Osteoblast (primary cell): ENCODE measurements around the gene IRX5. TPM values are rescaled to one million over a fixed set of nuclear protein-coding genes. Genes with fewer than 3 reads are reported as not detected.
A peak's percentile ranks its signal among the peaks of the same experiment; 100 is the strongest.

ENCODE experiments used
- DNase-seq: peaks from one replicate; pipeline ENCODE4 v3.0.0; 2011; ENCODE audit warnings: low spot score, mixed read lengths; ENCODE audit not compliant: insufficient read length; ENCODE audit errors: missing footprints
- H2AFZ ChIP-seq: 2 replicates; pipeline ENCODE4 v1.6.0; 2011; ENCODE audit warnings: mild to moderate bottlenecking, low read length
- H3K27ac ChIP-seq: 2 replicates; pipeline ENCODE4 v1.5.1; 2011; ENCODE audit warnings: mild to moderate bottlenecking, low read depth, low read length, moderate library complexity
- H3K27me3 ChIP-seq: 2 replicates; pipeline ENCODE4 v1.6.0; 2012; ENCODE audit warnings: mild to moderate bottlenecking, control low read depth, inconsistent platforms, low read length, moderate library complexity; ENCODE audit not compliant: insufficient read depth
- H3K36me3 ChIP-seq: 2 replicates; pipeline ENCODE4 v1.5.1; 2011; ENCODE audit warnings: mild to moderate bottlenecking, low read length, control low read depth, moderate library complexity; ENCODE audit not compliant: insufficient read depth
- H3K4me1 ChIP-seq: 2 replicates; pipeline ENCODE4 v1.5.1; 2011; ENCODE audit warnings: mild to moderate bottlenecking, low read length, control low read depth, moderate library complexity; ENCODE audit not compliant: insufficient read depth
- H3K4me2 ChIP-seq: 2 replicates; pipeline ENCODE4 v1.6.0; 2011; ENCODE audit warnings: mild to moderate bottlenecking, low read length; ENCODE audit not compliant: insufficient read depth
- H3K4me3 ChIP-seq: fragments of 200-600 bp; sonication (generic); 3 replicates; pipeline ENCODE4 v1.5.1; 2012; ENCODE audit warnings: mild to moderate bottlenecking, low read length, inconsistent platforms; ENCODE audit not compliant: insufficient read depth
- H3K79me2 ChIP-seq: 2 replicates; pipeline ENCODE4 v1.6.0; 2012; ENCODE audit warnings: mild to moderate bottlenecking, low read length, control low read depth, inconsistent platforms; ENCODE audit not compliant: insufficient read depth
- H3K9me3 ChIP-seq: 2 replicates; pipeline ENCODE4 v1.5.1; 2011; ENCODE audit warnings: low read depth, low read length, control low read depth
- H4K20me1 ChIP-seq: 2 replicates; pipeline ENCODE4 v1.6.0; 2012; ENCODE audit warnings: mild to moderate bottlenecking, low read length, control low read depth; ENCODE audit not compliant: insufficient read depth
- total RNA-seq: library from RNA; depleted of rRNA; stranded (reverse); fragments of >200 nt; gene quantifications from 2 replicates; pipeline ENCODE4 v1.2.3, GENCODE V29; 2012
- TF ChIP-seq, protein P1 (sequence below): IDR thresholded peaks from 2 replicates; pipeline ENCODE4 v1.5.1; 2011; ENCODE audit warnings: mild to moderate bottlenecking, low read depth, low read length, moderate library complexity; ENCODE audit errors: extremely low read depth

IRX5 gene
- total RNA-seq, 1 donor = 19.5 TPM

DNA sequence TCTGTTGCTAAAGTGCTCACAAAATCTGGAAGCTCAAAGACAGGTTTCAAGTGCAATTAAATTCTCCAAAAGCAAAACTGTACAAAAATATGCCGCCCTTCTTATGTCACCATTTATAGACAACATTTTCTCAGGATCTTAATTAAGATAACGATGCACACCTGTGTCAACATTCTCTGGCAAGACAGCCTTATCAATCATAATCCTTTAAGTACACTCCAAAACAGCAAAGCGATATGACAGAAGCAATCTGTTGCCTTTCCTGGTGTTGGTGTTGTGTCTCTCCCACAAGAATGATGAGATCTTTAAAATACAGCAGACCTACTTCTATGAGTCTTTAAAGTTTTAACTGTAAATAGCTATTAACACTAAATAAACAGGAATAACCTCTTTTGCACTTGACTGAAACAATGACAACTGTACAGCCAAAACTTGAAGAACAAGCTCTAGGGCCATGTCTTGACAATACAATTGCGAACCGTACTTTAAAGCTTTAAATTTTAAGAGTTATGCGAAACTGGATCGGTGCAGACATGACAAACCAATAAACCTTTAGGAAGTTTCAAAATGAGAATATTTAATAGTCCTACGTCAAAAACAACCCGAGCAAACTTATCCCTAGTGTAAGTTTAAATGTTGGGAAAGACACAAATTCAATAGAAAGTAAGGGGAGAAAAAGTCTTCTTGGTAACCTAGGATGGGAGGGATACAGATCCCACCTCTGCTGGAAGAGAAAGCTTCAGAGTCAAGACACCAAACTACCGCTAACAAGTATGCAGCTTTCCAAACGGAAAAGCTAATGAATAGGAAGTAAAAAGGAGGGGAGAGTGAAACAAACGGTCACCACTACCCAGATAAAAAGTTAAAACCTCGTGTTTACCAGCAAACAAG is 3.3 kb upstream of the IRX5 start:
- TF ChIP-seq, protein P1, sequence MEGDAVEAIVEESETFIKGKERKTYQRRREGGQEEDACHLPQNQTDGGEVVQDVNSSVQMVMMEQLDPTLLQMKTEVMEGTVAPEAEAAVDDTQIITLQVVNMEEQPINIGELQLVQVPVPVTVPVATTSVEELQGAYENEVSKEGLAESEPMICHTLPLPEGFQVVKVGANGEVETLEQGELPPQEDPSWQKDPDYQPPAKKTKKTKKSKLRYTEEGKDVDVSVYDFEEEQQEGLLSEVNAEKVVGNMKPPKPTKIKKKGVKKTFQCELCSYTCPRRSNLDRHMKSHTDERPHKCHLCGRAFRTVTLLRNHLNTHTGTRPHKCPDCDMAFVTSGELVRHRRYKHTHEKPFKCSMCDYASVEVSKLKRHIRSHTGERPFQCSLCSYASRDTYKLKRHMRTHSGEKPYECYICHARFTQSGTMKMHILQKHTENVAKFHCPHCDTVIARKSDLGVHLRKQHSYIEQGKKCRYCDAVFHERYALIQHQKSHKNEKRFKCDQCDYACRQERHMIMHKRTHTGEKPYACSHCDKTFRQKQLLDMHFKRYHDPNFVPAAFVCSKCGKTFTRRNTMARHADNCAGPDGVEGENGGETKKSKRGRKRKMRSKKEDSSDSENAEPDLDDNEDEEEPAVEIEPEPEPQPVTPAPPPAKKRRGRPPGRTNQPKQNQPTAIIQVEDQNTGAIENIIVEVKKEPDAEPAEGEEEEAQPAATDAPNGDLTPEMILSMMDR = no peak
- peak overlapping the region; percentile 41 for H3K27ac ChIP-seq
- H2AFZ ChIP-seq = peak overlapping the region; percentile 67
- no peaks in the 10 kb centered on the region for H3K9me3 ChIP-seq
- H4K20me1 ChIP-seq = peaks cover 32% of the 10 kb centered on the region
- peaks cover 78% of the 10 kb centered on the region for H3K79me2 ChIP-seq
- H3K4me2 ChIP-seq = peak overlapping the region; percentile 80
- DNase-seq = no peak
- H3K36me3 ChIP-seq = peaks cover 6% of the 10 kb centered on the region
- peak overlapping the region; percentile 93 for H3K4me3 ChIP-seq
- H3K27me3 ChIP-seq = no peaks in the 10 kb centered on the region
- H3K4me1 ChIP-seq = peaks cover 35% of the 10 kb centered on the region

DNA sequence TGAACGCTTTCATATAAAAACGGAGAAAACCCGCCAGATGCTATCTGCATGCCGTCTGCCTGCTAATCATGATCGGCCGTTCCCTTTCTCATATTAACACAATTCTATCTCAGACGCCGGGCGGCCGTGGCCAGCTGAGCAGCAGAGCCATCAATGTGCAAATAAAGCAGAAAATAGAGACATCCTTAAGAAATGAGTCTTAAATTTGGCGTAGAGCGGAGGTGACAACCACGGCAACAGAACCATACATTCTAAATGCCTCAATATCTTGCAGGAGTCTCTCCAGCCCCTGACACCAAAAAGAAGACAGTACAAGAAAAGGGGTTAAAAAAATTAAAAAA is 2.7 kb upstream of the IRX5 start:
- Histone ChIP-seq H3K4me1 (peaks cover 30% of the 10 kb centered on the region), H3K27ac (peak overlapping the region; percentile 41), H3K4me2 (peak overlapping the region; percentile 80), H3K36me3 (peaks cover 2% of the 10 kb centered on the region), H3K9me3 (no peaks in the 10 kb centered on the region), H4K20me1 (peaks cover 30% of the 10 kb centered on the region), H3K4me3 (peak overlapping the region; percentile 93), H2AFZ (peak overlapping the region; percentile 67), H3K27me3 (no peaks in the 10 kb centered on the region), H3K79me2 (peaks cover 81% of the 10 kb centered on the region)
- DNase-seq = peak; percentile 72
- TF ChIP-seq, protein P1 = no peak

DNA sequence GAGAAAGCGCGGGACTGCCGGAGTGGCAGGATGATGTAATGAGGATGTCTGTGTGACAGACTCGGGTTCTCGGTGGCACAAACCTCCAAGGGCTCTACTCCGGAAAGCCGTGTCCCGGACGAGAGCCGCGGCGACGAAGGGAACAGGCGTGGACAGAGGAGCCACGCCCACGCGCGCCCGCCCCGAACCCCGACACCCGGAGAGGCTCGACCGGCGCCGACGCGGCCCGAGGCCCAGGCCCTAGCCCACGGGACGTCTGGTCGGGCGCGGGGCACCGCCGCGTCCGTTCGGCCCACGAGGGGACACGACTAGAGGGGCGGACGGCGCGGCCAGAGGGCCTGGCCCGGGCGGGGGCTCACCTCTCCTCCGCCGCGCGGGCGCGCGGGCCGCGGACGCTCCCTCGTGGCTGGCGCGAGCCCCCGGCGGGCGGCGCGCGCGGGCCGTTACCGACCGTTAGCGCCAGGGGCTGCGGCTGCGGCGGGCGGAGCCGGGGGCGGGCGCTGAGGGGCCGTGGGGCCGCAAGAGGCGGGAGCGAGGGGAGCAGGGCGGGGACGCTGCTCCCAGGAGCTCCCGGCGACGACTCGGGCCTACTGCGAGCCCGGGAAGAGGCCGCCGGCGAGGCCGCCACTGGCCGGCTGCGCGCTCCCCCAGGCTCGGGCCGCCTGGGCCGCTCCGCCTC is 2.1 kb upstream of the IRX5 start:
- no peaks in the 10 kb centered on the region for H3K27me3 ChIP-seq
- peak overlapping the region; percentile 61 for H3K4me2 ChIP-seq
- H2AFZ ChIP-seq = peak overlapping the region; percentile 73
- H3K36me3 ChIP-seq = peaks cover under 1% of the 10 kb centered on the region
- TF ChIP-seq, protein P1 = no peak
- peak overlapping the region; percentile 75 for H3K27ac ChIP-seq
- DNase-seq = peak; percentile 94
- peaks cover 81% of the 10 kb centered on the region for H3K79me2 ChIP-seq
- peak overlapping the region; percentile 93 for H3K4me3 ChIP-seq
- H3K9me3 ChIP-seq = no peaks in the 10 kb centered on the region
- peaks cover 28% of the 10 kb centered on the region for H4K20me1 ChIP-seq
- H3K4me1 ChIP-seq = peaks cover 25% of the 10 kb centered on the region
